KMS-11 (cell line): ENCODE measurements around the gene STK38L.

Experiments
- H2AFZ ChIP-seq: fragments of 200-600 bp; sonication (generic); 2 replicates; pipeline ENCODE4 v1.6.1; 2016; ENCODE audit warnings: antibody characterized with exemption, mixed run types, low read depth
- H3K27ac ChIP-seq: fragments of 200-600 bp; sonication (generic); 2 replicates; pipeline ENCODE4 v1.6.1; 2016; ENCODE audit warnings: mild to moderate bottlenecking, mixed run types
- H3K27me3 ChIP-seq: fragments of 200-600 bp; sonication (generic); 2 replicates; pipeline ENCODE4 v1.6.1; 2017; ENCODE audit warnings: mild to moderate bottlenecking, low read depth, mixed run types, moderate library complexity; ENCODE audit not compliant: insufficient read depth
- H3K36me3 ChIP-seq: fragments of 200-600 bp; sonication (generic); 2 replicates; pipeline ENCODE4 v1.6.1; 2017; ENCODE audit warnings: mild to moderate bottlenecking, mixed run types; ENCODE audit not compliant: insufficient read depth
- H3K4me1 ChIP-seq: fragments of 200-600 bp; sonication (generic); 2 replicates; pipeline ENCODE4 v1.6.1; 2016; ENCODE audit warnings: mild to moderate bottlenecking, low read depth, mixed run types; ENCODE audit not compliant: poor library complexity, severe bottlenecking
- H3K4me2 ChIP-seq: fragments of 200-600 bp; sonication (generic); 2 replicates; pipeline ENCODE4 v1.7.0; 2016; ENCODE audit warnings: mild to moderate bottlenecking, mixed run types
- H3K4me3 ChIP-seq: fragments of 200-600 bp; sonication (generic); IDR thresholded peaks from 2 replicates; pipeline ENCODE4 v1.6.1; 2017; ENCODE audit warnings: low read depth, low read length, mixed read lengths; ENCODE audit not compliant: insufficient read depth
- H3K79me2 ChIP-seq: fragments of 200-600 bp; sonication (generic); 2 replicates; pipeline ENCODE4 v1.6.1; 2016; ENCODE audit warnings: low read depth, mixed run types; ENCODE audit not compliant: insufficient read depth
- H3K9ac ChIP-seq: fragments of 200-600 bp; sonication (generic); 2 replicates; pipeline ENCODE4 v1.6.1; 2016; ENCODE audit warnings: mild to moderate bottlenecking, mixed run types
- H4K20me1 ChIP-seq: fragments of 200-600 bp; sonication (generic); 2 replicates; pipeline ENCODE4 v1.6.1; 2016; ENCODE audit warnings: mild to moderate bottlenecking, mixed run types; ENCODE audit not compliant: insufficient read depth
- TF ChIP-seq, protein P1 (sequence below): fragments of 200-600 bp; sonication (generic); conservative IDR thresholded peaks from 2 replicates; pipeline ENCODE4 v1.6.1; 2017; ENCODE audit warnings: low read depth, mild to moderate bottlenecking, antibody characterized with exemption, low read length, moderate library complexity, mixed read lengths

STK38L gene

DNA sequence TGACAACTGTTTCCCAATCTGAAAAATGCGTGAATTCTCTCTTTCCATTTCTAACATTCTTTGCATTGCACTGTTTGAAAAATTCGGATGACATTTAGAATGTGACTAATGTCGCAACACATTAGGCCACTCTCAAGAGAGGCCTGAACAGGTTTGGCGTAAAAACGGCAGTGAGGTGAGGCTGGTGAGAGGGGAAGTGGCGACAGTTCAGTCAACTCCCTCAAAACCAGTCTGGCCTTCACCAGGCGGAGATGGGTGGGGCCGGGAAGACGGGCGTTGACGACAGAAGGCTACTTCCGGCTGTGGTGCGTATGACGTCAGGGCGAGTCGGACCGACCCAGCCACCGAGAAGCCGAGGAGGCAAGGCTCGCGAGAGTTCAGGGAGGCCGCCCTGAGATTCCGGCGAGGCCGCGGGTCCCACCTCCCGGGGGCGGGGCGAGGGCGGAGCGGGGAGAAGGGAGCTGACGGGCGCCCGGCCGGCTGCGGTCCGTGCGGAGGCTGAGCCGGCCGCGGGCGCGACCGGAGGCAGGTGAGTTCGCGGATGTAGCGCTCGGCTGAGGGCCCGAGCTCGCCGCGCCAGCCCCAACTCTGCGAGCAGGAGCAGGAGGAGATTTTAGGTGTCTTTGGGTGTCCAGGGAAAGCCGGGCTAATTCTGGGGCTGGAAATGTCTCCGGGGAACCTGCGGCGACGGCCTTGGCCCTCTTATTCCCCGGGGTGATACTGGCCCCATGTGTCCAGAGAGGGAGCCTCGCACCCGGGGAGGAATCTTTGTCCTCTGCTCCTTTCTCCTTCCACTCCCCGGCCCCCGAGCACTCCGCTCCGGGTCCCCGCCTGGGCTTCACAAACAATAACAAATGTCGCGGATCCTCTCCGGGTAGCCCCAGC lies at the start of gene STK38L:
Gene STK38L, plus strand, starts transcription at position 483 of the 885 bp plus-strand sequence. CDS start 53,435 bp downstream, outside the sequence.
- Histone ChIP-seq H2AFZ (peak within 1 kb of the TSS; percentile 93), H3K9ac (peak within 1 kb of the TSS; percentile 68), H3K27ac (peak within 1 kb of the TSS; percentile 62), H4K20me1 (no peaks in the 10 kb centered on the region), H3K27me3 (no peaks in the 10 kb centered on the region), H3K79me2 (peaks cover 46% of the 10 kb centered on the region), H3K4me2 (peak within 1 kb of the TSS; percentile 84), H3K4me1 (peaks cover 36% of the 10 kb centered on the region), H3K4me3 (no peak within 1 kb of the TSS), H3K36me3 (no peaks in the 10 kb centered on the region)
- TF ChIP-seq, protein P1, sequence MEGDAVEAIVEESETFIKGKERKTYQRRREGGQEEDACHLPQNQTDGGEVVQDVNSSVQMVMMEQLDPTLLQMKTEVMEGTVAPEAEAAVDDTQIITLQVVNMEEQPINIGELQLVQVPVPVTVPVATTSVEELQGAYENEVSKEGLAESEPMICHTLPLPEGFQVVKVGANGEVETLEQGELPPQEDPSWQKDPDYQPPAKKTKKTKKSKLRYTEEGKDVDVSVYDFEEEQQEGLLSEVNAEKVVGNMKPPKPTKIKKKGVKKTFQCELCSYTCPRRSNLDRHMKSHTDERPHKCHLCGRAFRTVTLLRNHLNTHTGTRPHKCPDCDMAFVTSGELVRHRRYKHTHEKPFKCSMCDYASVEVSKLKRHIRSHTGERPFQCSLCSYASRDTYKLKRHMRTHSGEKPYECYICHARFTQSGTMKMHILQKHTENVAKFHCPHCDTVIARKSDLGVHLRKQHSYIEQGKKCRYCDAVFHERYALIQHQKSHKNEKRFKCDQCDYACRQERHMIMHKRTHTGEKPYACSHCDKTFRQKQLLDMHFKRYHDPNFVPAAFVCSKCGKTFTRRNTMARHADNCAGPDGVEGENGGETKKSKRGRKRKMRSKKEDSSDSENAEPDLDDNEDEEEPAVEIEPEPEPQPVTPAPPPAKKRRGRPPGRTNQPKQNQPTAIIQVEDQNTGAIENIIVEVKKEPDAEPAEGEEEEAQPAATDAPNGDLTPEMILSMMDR, result no peak

GRCh38 chr12:27194644-27195043 lies 49.4 kb upstream of the STK38L start:
- no peaks in the 10 kb centered on the region for H3K36me3 ChIP-seq
- no peaks in the 10 kb centered on the region for H4K20me1 ChIP-seq
- no peak overlapping the region for H3K4me3 ChIP-seq
- no peaks in the 10 kb centered on the region for H3K27me3 ChIP-seq
- H3K4me2 ChIP-seq, result no peak overlapping the region
- H2AFZ ChIP-seq, result no peak overlapping the region
- H3K4me1 ChIP-seq, result peaks cover 9% of the 10 kb centered on the region
- H3K9ac ChIP-seq, result no peak overlapping the region
- no peak overlapping the region for H3K27ac ChIP-seq
- no peaks in the 10 kb centered on the region for H3K79me2 ChIP-seq
- TF ChIP-seq, protein P1, result no peak

DNA sequence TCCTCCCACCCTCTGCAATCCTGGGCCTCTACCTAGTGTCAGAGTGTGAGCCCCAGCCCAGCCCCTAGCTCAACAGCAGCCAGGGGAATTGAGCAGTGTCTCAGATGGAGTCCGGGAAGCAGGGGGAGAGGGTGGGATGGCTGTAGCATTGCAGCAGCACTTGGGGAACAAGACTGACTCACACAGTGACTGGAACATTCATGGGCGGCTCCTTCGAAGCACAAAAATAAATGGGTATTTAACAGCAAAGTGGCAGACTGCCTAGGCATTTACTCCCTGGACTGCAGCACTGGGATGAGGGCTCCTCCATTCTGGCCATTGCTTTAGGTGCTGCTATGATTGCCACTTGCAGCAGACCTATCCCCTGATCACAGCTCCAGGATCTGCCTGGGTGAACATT lies 46.0 kb upstream of the STK38L start:
- Histone ChIP-seq H3K4me1 (no peaks in the 10 kb centered on the region), H2AFZ (no peak overlapping the region), H3K4me3 (no peak overlapping the region), H3K27ac (no peak overlapping the region), H4K20me1 (no peaks in the 10 kb centered on the region), H3K9ac (no peak overlapping the region), H3K79me2 (no peaks in the 10 kb centered on the region), H3K36me3 (no peaks in the 10 kb centered on the region), H3K27me3 (no peaks in the 10 kb centered on the region), H3K4me2 (no peak overlapping the region)
- TF ChIP-seq, protein P1, result no peak

DNA sequence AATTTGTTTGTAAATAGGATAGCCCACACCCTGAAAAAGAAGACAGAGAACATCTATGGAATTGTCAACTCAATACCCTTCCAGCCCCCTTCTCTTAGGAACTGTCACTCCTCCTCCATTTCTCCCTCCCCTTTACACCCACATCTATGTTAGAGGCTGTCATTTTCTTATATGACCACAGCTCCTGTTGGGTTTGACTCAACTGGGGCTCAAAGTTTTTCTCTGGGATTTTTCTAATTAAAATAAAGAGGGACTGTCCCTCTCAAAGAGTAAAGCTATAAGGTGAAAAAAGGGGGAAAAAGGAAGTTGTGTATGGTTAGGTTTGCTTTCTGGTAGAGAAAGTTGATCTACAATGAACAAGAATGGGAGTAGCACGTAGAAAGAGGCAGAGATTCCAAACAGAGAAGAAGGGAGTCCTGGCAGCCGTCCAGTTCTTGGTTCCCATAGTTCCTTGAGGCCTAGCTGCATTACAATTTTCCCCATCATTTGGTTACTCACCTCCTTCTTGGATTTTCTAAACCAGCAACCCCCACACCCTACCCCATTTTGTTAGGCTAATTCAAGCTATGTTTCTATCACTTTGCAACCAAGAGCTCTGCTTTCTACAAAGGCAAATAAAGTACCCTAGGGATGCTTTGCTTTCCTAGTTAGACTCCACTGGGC lies 44.3 kb upstream of the STK38L start:
- H3K79me2 ChIP-seq, result no peaks in the 10 kb centered on the region
- H2AFZ ChIP-seq, result no peak overlapping the region
- H3K27me3 ChIP-seq, result no peaks in the 10 kb centered on the region
- no peak overlapping the region for H3K4me3 ChIP-seq
- H3K4me2 ChIP-seq, result no peak overlapping the region
- no peaks in the 10 kb centered on the region for H4K20me1 ChIP-seq
- no peak overlapping the region for H3K9ac ChIP-seq
- TF ChIP-seq, protein P1, result no peak
- no peaks in the 10 kb centered on the region for H3K36me3 ChIP-seq
- H3K4me1 ChIP-seq, result peaks cover 2% of the 10 kb centered on the region
- H3K27ac ChIP-seq, result no peak overlapping the region
